T-helper 2 cell treated with Interferon-gamma antibody and Interleukin-4, amounts not matched to agents 100 ng/mL and 5 ng/mL, for 36 hours (primary cell): ENCODE measurements around the gene NSFL1C. TPM values are rescaled to one million over a fixed set of nuclear protein-coding genes. Genes with fewer than 3 reads are reported as not detected.
"Not testable (repeated sequence)": the region's sequence is repeated elsewhere in the genome, so short reads cannot be mapped to it uniquely, and the experiment has no call there.

Source experiments
- intact Hi-C: fragments of 100-400 bp; cut with micrococcal nuclease; formaldehyde crosslinking; loops from one replicate; pipeline ENCODE4 v1.15.1; 2023
- total RNA-seq: library from RNA; stranded (reverse); gene quantifications from 2 replicates; pipeline ENCODE4 v1.2.3, GENCODE V29; 2022

The NSFL1C gene
- total RNA-seq: 73.2 and 77.2 TPM in 2 replicates

GRCh38 chr20:1466211-1467081 lies at the start of gene NSFL1C:
Gene NSFL1C (minus strand): TSS chr20:1466849. CDS start chr20:1466824, 25 bp downstream.
- intact Hi-C loops: loop anchor here (1.0 to 5.0 kb wide), 6 partner anchors 31 to 1006 kb away; partner anchors contain the start of genes FKBP1A and SNRPB

- intact Hi-C loops: no loop called here
Measured at GRCh38 chr20:1513801-1514200, 47.2 kb upstream of the NSFL1C start.

- intact Hi-C loops: loop anchor here (1.0 to 2.0 kb wide), 2 partner anchors 226 to 268 kb away; no protein-coding TSS in a partner anchor
Measured at GRCh38 chr20:1509237-1509636, 42.6 kb upstream of the NSFL1C start.

GRCh38 chr20:1508574-1508973 lies 41.9 kb upstream of the NSFL1C start:
- intact Hi-C loops: loop anchor here (2.0 kb wide), 1 partner anchor 226 kb away; no protein-coding TSS in a partner anchor

- intact Hi-C loops: no loop called here
Measured at GRCh38 chr20:1507276-1507675, 40.6 kb upstream of the NSFL1C start.

GRCh38 chr20:1505871-1506270 lies 39.2 kb upstream of the NSFL1C start:
- intact Hi-C loops: no loop called here

GRCh38 chr20:1505361-1505760 lies 38.7 kb upstream of the NSFL1C start:
- intact Hi-C loops: no loop called here

- intact Hi-C loops: loop anchor here (1.0 kb wide), 3 partner anchors 36 to 190 kb away; no protein-coding TSS in a partner anchor
Measured at GRCh38 chr20:1503564-1504227, 37.0 kb upstream of the NSFL1C start.

GRCh38 chr20:1500496-1500895 lies 33.8 kb upstream of the NSFL1C start:
- intact Hi-C loops: no loop called here

- intact Hi-C loops: no loop called here
Measured at GRCh38 chr20:1499528-1500420, 33.1 kb upstream of the NSFL1C start.

- intact Hi-C loops: not testable (repeated sequence)
Measured at GRCh38 chr20:1497371-1497770, 30.7 kb upstream of the NSFL1C start.

GRCh38 chr20:1496930-1497329 lies 30.3 kb upstream of the NSFL1C start:
- intact Hi-C loops: no loop called here

- intact Hi-C loops: no loop called here
Measured at GRCh38 chr20:1494436-1494835, 27.8 kb upstream of the NSFL1C start.

GRCh38 chr20:1493536-1493935 lies 26.9 kb upstream of the NSFL1C start:
- intact Hi-C loops: no loop called here

- intact Hi-C loops: no loop called here
Measured at GRCh38 chr20:1491860-1492642, 25.4 kb upstream of the NSFL1C start.

GRCh38 chr20:1491281-1491840 lies 24.7 kb upstream of the NSFL1C start, which contains the start of gene SIRPB2:
Gene SIRPB2 (minus strand): TSS chr20:1491420. CDS start chr20:1491359, 61 bp downstream.
- intact Hi-C loops: no loop called here

- intact Hi-C loops: no loop called here
Measured at GRCh38 chr20:1490643-1491195, 24.1 kb upstream of the NSFL1C start.

- intact Hi-C loops: no loop called here
Measured at GRCh38 chr20:1489764-1490436, 23.3 kb upstream of the NSFL1C start.

- intact Hi-C loops: no loop called here
Measured at GRCh38 chr20:1489325-1489724, 22.7 kb upstream of the NSFL1C start.
